Vagina (tissue), 2 donors: Measurements from ENCODE around the gene FCHSD2.

Experiments used
- POLR2A ChIP-seq, 2 donors: fragments of 450-650 bp; IDR thresholded peaks; one replicate each; pipeline ENCODE4 v1.6.1; 2017; ENCODE audit warnings: antibody characterized with exemption in 2 of 2, mild to moderate bottlenecking in 2 of 2, moderate library complexity in 2 of 2
- POLR2AphosphoS5 ChIP-seq, 2 donors: sonication (generic); formaldehyde crosslinking; IDR thresholded peaks; one replicate each; pipeline ENCODE4 v1.9.0; 2017; ENCODE audit warnings: antibody characterized with exemption in 2 of 2, mild to moderate bottlenecking in 2 of 2, low read depth in 1 of 2; ENCODE audit not compliant: insufficient read depth in 1 of 2
- TF ChIP-seq, protein P1 (sequence below), 3 experiments: fragments of 450-650 bp in 2 of 3; fragments of 200-600 bp in 1 of 3; sonication (generic) in 1 of 3; IDR thresholded peaks; one replicate each; pipeline ENCODE4 v1.5.1; 2017 to 2019; ENCODE audit warnings: antibody characterized with exemption in 3 of 3, mild to moderate bottlenecking in 2 of 3, moderate library complexity in 2 of 3

DNA sequence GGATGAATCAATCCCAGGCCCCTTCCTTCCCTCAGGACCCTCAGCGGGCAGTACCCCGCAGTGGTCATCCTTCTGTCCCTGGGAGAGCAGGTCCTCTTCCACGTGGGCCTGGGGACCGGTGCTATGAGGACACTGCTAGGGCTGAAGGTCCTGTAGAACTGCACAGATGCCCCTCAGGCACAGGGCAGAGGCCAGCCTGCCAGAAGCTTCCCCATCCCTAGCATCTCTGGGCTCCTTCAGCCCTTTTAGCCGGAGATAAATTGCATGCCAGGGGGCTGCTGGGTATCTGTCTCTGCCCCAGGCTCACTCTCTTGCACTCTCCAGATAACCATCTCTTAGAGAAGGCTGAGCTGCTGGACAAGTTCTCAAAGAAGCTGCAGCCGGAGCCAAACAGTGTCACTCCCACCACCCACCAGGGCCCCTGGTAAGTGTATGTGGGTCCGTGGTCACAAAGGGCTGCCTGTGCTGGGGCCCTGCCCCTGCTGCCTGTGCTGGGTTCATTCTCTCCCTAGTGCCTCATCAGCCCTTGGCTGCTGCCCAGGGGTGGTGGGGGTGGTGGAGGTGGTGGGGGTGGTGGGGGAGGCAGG, 325.6 kb downstream of the FCHSD2 start:
- TF ChIP-seq, protein P1, sequence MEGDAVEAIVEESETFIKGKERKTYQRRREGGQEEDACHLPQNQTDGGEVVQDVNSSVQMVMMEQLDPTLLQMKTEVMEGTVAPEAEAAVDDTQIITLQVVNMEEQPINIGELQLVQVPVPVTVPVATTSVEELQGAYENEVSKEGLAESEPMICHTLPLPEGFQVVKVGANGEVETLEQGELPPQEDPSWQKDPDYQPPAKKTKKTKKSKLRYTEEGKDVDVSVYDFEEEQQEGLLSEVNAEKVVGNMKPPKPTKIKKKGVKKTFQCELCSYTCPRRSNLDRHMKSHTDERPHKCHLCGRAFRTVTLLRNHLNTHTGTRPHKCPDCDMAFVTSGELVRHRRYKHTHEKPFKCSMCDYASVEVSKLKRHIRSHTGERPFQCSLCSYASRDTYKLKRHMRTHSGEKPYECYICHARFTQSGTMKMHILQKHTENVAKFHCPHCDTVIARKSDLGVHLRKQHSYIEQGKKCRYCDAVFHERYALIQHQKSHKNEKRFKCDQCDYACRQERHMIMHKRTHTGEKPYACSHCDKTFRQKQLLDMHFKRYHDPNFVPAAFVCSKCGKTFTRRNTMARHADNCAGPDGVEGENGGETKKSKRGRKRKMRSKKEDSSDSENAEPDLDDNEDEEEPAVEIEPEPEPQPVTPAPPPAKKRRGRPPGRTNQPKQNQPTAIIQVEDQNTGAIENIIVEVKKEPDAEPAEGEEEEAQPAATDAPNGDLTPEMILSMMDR (IDR thresholded peaks at IDR 0.05): no peak
- TF ChIP-seq POLR2A (IDR thresholded peaks at IDR 0.05): no peak
- TF ChIP-seq POLR2AphosphoS5 (IDR thresholded peaks at IDR 0.05; ENCODE audit: insufficient read depth in 1 of 2, low read depth in 1 of 2): no peak
